NOMO-1 treated with dmso at 0.1 percent for 144 hours (cell line): ENCODE results near the gene HTR6.
"Not testable (repeated sequence)": the region's sequence is repeated elsewhere in the genome, so short reads cannot be mapped to it uniquely, and the experiment has no call there.

ENCODE experiments used
- DNase-seq: peaks from one replicate; lab custom pipeline; 2025; ENCODE audit not compliant: unreplicated experiment; lab: John Stamatoyannopoulos, UW

HTR6 gene

DNA sequence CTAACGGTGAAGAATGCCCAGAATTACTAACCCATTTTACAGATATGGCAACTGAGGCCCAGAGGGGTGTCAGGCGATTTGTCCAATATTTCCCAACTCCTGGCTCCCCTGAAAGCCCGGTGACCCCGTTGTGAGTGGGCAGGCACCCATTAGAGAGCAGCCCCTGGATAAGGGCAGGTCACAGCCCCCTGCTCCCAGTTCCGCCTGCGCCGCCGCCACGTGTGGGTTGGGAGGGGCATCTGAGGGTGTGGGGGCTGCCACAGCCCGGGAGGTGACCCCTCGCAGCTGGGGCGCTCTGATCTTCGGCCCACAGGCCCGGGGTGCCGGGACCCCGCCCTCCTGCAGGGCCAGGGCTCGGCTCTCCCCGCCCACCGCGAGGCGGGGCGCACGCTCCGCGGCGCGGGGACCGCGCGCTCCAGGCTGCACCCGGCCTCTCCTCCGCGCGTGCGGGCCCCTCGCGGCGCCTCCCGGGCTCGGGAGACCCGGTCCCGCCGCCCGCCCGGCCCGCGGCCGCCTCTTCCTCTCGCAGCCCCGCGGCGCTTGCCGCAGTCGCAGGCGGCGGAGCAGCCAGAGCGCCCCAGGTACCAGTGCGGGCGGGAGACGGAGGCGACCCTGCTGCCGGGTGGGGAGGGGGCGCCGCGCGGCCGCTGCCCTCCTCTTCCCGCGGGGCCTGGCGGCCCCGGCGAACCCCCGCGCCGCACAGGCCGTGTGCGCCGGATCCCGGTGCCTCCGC, at the start of gene HTR6:
TSS of gene HTR6 (plus strand) at position 423 of the 733 bp plus-strand sequence. CDS start 879 bp downstream, outside the sequence.
- no peak for DNase-seq

DNA sequence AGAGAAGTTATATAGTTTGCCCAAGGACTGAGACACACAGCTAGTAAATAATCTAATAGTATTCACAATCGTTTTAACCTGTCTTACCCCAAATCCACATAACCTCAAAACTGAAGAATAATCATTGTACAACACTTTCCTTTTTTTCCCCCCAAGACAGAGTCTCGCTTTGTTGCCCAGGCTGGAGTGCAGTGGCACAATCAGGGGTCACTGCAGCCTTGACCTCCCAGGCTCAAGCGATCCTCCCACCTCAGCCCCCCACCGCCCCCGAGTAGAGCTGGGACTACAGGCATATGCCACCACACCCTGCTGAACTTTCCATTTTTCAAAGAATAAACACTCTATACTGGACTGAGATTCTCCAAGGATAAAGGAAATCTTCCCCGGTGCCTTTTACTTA, 49.2 kb upstream of the HTR6 start:
- DNase-seq = no peak

DNA sequence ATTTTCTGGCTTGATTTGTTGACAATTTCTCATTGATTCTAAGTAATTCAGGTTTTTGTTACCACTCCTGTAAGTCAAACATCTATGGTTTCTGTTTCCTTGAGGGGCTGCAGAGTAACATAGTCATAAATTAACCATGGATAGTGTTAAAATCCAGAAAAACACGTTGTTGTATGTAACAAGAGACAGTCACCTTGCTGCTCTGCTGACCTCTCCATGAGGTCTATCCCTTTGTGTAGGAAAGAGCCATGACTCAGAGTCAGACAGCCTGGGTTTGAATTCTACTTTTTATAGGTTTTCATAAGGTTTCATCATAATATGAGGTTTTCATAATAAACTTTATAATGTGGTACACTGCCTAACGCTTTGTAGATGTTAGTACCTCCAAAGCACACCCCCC, 48.2 kb upstream of the HTR6 start:
- no peak for DNase-seq

DNA sequence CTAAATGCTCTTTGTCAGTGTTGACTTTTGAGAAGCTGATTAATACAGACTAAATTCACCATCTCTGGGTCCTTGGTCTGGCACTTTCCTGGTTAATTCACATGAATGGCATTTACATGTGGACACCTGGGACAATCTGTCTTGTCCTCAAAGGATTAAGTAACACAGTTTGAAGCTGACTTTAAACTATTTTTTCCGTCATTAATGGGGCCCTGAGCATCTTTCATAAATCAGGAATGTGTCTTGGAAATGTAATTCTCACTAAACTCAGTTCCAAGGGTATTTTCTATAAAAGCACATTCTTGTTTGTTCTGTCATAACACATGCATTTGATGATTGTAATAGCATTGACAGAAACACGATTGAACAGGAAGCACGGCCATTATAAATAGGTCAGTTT, 47.3 kb upstream of the HTR6 start:
- no peak for DNase-seq

DNA sequence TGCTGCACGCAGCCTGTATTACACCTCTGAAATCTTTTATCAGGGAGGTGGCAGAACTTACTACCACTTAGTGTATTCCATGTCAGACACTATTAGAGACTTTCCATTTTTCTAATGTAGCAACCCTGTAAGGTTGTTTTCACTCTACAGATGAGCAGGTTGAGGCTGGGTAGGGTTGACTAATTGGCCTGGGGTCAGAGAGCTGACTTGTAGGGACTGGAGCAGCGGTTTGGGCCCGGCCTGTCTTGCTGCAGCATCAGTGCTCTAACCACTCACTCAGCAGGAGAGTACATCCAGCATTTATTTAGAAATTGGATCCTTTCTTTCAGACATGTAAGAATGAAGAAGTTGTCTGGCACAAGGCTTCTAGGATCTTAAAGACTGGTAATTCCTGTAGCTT, 46.2 kb upstream of the HTR6 start:
- DNase-seq = no peak

DNA sequence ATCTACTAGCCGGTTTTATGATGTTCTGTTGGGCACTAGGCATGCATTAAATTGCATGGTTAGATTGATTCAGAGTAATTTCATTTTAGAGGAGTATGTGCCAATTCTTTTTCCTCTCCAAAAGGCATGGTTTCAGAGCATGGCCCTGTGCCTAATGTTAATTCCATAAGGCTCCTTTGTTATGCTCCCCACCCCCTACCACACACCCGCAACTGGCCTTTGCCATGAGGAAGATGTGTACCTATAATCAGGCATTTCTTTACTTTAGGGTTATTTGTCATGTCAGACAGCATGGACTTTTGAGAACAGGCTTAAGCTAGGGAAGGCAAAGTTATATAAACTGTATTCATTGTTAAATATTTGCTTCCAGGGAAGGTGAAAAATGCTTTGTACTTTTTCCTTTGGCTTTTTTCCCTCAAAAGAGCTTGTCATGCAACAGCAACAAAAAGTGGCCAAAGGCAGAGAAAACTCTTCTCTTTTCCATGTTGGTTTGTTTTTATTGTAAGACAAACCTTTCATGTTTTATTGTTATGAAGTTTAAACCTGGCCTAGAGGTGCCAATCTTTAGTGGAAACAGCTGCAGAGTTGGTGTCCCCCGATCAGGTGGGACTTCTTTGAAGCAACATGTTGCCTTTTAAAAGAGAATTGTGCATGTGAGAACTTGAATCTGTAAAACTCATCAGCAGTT, 44.8 kb upstream of the HTR6 start:
- no peak for DNase-seq

DNA sequence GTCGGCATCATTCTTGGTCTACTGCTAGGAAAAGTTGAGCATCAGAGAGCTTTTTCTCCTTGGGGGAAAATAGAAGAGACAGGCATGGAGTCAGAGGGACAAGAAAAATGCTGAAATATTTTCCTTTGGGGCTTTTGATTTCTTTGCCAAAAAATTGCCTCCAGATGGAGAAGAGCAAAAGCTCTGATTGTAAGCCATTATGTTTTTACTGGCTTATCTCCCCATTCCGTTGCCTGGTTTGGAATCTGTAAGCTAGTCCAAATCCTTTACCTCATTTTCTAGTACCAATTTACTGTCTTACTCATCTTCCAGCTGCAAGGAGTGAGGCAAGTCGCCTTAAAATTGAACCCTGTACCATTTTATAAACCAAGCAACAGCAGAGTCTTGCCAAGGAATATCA, 43.9 kb upstream of the HTR6 start:
- DNase-seq = no peak

DNA sequence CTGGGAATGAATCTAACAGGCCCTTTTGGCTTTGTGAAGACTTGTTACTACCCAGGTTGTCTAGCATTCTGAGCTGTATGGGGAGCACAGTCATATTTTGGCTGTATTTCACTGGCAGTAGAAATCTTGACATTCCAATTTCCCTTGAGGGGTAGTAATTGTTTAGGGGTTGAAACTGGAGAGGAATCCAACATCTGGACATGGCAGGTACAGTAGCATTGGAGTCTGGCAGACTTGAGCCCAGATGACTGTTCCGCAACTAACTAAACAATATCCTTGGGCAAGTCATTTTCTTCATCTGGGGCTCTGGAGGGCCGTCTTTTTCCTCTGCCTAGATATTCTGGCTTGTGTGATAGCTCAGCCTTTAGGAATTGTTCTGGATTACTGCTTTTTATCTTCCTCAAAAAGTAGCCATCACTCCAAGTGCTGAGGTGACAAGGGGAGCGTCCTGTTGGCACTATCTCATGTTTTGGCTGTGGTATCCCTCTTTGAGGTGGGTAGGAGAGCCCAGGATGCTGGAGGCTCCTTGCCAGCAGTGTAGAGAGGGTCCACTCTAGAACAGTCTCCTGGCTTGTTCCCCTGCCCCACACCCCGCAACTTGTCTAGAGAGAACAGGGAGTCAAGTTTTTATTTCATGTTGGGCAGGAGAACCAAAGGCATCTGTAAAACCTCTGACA, 43.3 kb upstream of the HTR6 start:
- DNase-seq = no peak

DNA sequence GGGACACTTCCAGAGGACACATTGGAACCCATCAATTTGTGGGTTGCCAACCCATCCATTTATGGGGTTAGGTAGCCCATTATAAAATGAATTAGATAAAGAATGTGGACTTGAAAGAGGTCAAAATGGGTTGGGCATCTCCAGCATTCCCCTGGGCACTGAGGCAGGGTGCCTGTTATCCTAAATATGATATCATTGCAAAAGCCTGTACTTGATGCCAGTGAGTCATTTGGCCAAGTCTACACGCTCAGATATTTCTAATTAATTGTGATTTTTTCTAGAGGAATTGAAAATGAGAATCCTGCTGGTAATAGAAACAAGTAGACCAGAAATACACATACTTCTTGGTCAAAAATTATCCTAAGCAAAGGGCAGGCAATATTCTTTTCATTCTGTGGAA, 42.5 kb upstream of the HTR6 start:
- no peak for DNase-seq

DNA sequence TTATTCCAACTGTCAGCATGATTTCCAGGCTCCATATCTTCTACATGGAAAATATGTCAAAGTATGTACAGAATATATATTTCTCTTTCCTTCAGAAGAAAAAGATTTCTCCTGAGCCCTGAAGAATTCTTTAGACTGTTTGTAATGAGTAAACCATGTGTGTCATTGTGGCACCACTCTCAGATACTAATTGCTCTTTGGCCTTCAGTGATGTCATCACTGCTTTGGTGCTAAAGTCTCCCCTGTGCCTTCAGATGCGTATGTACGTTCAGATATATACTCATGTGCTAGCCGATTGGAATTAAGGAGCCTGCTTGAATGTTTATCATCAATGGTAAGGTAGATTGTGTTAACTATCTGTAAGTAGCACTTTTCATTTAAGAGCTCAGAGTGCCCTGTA, 41.2 kb upstream of the HTR6 start:
- DNase-seq = no peak

DNA sequence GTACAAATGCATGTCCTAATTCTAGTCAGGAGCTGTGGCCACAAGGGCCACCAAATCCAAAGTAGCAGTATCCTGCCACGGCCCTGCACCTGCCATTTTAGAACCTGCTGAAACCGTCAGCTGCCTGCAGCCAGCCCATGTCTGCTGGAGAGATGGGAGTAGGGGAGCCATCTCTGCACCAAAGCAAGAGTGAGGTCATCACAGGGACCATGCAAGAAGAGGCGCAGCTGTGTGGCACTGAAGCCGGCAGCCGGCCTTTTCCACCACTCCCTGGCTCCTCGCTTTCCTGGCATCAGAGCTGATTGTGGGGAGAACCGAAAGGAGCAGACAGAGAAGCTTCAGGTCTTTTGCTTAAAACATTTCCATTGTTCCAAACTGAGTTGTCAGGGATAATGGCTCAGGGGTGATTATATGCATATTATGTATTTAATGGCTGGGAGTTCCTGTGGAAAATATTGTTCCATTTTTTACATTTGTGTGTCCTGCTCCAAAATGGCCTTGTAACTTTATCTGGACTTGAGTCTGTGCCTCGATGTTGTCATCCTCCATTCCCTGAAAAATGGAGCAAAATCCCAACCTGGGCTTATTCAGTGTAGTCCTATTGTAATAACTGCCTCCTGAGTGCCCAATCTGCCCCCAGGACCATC, 39.3 kb upstream of the HTR6 start:
- DNase-seq = no peak

DNA sequence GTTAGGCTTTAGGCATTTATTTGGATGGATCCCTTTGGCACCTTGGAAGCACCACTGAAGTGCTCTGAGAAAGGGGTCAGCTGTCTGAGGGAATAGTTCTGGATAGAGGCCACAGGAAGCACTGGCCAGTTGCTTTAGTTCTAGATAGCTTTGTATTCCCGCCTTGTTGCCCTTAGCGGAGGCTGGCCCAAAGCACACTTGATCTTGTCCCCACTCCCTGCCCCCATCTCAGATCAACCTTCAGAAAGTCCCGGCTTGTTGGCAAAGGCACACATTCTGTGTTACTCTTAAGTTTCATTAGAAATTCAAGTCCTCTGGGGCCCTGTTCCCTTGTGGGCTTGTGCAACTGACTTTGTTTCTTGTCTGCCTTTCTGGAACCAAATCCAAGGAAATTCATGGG, 35.8 kb upstream of the HTR6 start:
- DNase-seq = no peak

DNA sequence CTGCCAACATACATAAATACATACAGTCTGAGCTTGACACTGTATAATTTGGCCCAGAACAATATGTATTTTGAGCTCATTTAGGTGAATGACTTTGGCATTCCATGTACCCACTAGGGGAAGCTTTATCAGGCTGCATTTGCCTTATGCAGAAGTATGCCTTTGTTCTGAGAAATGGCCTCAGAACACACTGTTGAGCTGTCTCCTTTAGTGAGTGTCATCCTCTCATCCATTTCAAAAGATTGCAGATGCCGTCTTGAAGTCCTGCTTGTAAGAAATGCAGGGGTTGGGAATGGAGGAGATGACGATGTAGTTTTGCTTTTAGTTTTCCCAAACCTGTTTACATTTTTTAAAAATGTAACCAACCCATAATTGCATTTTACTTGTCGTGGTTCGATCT, 35.3 kb upstream of the HTR6 start:
- no peak for DNase-seq

DNA sequence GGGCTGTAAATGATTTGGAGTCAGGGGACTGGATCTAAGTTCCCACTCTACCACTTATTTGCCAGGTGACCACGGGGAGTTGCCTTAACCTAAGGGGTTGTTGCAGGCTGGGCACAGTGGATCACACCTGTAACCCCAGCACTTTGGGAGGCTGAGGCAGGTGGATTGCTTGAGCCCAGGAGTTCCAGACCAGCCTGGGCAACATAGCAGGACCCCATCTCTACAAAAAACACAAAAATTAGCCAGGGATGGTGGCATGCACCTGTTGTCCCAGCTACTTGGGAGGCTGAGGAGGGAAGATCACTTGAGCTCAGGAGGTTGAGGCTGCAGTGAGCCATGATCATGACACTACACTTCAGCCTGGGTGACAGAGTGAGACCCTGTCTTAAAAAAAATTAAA, 34.5 kb upstream of the HTR6 start:
- DNase-seq = not testable (repeated sequence)

DNA sequence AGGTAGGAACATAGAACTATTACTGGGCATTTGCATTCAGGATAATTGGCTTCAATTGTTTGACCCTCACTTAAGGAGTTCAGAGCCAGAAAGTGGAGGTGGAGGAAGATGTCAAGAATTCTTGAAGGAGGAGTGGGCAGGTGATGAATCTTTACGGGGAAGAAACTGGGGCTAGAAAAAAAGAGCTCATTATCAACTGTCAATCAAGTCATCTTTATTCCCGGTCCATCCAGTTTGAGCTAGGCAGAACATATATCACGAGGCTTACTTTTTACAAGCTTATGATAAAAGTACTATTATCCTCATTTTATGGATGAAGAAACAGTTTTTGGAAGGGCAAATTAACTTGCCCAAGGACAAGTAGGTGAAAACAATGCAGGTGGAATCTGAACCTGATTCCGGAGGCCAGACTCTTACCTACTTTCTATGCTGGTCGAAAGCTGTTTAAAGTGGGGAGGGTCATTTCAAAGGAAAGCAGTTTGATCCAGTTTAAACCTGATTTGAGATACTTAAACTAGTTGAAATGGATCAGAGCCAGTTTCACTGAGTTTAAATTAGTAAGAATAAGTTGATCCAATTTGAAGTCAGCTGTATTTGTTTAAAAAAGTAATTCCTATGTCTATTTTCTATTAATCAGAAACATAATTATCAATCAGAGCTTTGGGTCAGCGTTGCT, 33.8 kb upstream of the HTR6 start:
- DNase-seq = no peak

DNA sequence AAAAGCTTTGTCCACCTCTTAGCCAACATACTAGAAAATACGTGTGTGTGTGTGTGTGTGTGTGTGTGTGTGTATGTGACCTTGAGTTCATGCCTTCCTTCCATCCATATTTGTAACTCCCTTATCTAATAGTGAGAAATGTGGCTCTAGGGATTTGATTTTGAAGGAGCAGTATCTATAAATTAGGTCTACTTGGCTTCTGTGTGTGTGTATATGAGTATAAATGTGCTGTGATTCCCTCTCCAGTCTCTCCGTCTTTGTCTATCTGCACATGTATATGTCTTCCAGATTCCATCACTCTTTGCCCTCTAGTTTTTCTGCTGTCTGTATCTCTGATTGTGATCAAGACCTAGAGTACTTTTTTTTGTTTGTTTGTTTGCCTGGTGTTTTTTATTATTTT, 32.5 kb upstream of the HTR6 start:
- no peak for DNase-seq

DNA sequence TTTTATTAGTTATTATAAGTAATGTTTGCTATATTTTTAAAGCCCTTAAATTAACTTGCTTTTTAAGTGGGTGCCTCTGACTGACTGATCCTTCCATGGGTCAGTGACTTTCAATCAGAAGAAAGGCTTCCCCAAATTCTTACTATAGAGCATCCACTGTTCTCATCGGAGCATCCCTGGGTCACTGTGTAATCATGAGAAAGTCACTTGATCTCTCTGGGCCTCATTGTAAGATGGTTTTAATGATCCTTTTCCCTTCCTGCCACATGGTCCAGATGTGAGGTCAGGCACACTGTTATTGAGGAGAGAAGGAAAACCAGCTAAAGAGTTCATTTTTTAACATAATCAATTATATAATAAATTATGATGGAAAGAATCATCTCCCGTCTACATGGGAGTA, 31.6 kb upstream of the HTR6 start:
- no peak for DNase-seq

DNA sequence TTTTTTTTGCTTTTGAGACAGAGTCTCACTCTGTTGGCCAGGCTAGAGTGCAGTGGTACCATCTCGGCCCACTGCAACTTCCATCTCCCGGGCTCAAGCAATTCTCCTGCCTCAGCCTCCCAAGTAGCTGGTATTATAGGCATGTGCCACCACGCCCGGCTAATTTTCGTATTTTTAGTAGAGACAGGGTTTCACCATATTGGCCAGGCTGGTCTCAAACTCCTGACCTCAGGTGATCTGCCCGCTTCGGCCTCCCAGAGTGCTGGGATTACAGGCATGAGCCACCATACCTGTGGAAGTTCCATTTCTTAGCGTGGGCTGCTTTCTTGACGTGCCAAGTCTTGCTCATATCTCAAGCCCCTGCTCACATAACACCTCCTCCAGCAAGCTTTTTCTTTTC, 29.6 kb upstream of the HTR6 start:
- DNase-seq = not testable (repeated sequence)

DNA sequence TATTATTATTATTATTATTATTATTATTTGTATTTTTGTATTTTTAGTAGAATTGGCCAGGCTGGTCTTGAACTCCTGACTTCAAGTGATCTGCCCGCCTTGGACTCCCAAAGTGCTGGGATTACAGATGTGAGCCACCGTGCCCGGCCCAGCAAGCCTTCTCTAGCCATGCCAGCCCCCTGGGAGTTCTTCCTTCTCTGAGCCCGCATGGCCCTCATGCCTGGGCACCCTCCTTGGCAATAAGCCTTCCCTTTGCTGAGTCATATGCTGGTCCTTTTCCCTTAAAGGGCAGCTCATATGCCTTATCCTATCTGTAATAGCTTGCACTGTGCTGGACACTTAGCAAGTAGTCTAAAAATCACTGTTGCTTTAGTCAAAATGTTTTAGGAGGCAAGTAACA, 29.0 kb upstream of the HTR6 start:
- no peak for DNase-seq

DNA sequence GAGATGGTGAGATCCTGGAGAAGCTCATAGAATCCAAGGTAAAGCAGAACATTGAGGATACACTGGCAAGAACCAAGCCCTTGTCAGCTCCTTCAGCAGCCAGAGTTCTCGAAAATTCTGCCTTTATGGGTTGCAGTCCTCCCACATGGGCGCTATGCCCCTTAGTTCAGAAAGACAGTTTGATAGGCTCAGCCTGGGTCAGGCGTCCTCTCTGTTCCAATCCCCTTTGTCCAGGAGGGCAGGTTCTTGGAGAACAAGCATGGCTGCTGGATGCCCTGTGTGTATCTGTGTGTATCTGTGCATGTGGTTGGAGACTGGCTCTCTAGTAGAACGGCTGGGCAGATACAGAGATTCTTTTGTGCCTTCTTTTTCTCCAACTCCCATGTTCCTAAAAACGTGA, 28.6 kb upstream of the HTR6 start:
- DNase-seq = no peak

DNA sequence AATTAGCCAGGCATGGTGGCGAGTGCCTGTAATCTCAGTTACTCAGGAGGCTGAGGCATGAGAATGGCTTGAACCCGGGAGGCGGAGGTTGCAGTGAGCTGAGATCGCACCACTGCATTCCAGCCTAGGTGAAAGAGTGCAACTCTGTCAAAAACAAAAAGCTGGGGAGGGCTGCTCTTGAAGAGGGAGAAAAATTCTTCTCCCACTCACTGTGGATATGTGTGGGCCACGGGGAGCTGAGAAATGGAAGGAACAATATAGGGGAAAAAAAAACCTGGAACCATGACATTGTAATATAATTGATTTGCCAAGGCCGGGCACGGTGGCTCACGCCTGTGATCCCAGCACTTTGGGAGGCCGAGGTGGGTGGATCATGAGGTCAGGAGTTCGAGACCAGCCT, 27.9 kb upstream of the HTR6 start:
- DNase-seq = not testable (repeated sequence)
